Heart left ventricle (tissue), 16 donors: Measurements from ENCODE around the gene TTLL1. TPM values are rescaled to one million over a fixed set of nuclear protein-coding genes. Genes with fewer than 3 reads are reported as not detected.

Experiments used
- ATAC-seq, 4 donors: fragments of 200-7000 bp; cut with Tn5 transposase; one replicate each; pipeline ENCODE4 v1.9.1; 2020 to 2022; ENCODE audit warnings: moderate library complexity in 4 of 4, mild to moderate bottlenecking in 3 of 4, moderate number of reproducible peaks in 1 of 4
- DNase-seq, 5 donors: peaks; one replicate each; pipeline ENCODE4 v3.0.0-alpha.2; 2020
- H3K27ac ChIP-seq, 12 donors: fragments of 200-600 bp; sonication (generic) in 4 of 12; one replicate each; pipeline versions ENCODE4 v1.5.0 to v1.8.0; 2016 to 2022; ENCODE audit warnings: mild to moderate bottlenecking in 2 of 12
- H3K27me3 ChIP-seq, 9 donors: fragments of 200-600 bp; sonication (generic) in 2 of 9; one replicate each; pipeline versions ENCODE4 v1.5.1 to v1.8.0; 2016 to 2022; ENCODE audit warnings: mild to moderate bottlenecking in 3 of 9
- H3K36me3 ChIP-seq, 9 donors: fragments of 200-600 bp; sonication (generic) in 2 of 9; one replicate each; pipeline versions ENCODE4 v1.5.0 to v1.8.0; 2018 to 2022; ENCODE audit warnings: mild to moderate bottlenecking in 2 of 9
- H3K4me1 ChIP-seq, 12 donors: fragments of 200-600 bp; sonication (generic) in 4 of 12; one replicate each; pipeline versions ENCODE4 v1.5.0 to v1.8.0; 2016 to 2022; ENCODE audit warnings: mild to moderate bottlenecking in 3 of 12
- H3K4me3 ChIP-seq, 12 donors: fragments of 200-600 bp; sonication (generic) in 4 of 12; one replicate each; pipeline versions ENCODE4 v1.5.0 to v1.8.0; 2017 to 2022; ENCODE audit warnings: mild to moderate bottlenecking in 9 of 12, moderate library complexity in 4 of 12
- H3K9me3 ChIP-seq, 12 donors: fragments of 200-600 bp; sonication (generic) in 4 of 12; one replicate each; pipeline versions ENCODE4 v1.5.0 to v1.8.0; 2016 to 2022; ENCODE audit warnings: mild to moderate bottlenecking in 1 of 12
- POLR2A ChIP-seq, 2 donors: fragments of 450-650 bp; IDR thresholded peaks; one replicate each; pipeline ENCODE4 v1.6.1; 2017; ENCODE audit warnings: antibody characterized with exemption in 2 of 2, mild to moderate bottlenecking in 2 of 2, moderate library complexity in 2 of 2
- WGBS, 4 donors: extraction: QIAGEN DNeasy Blood & Tissue Kit in 2 of 4; methylation state at CpG; one replicate each; pipeline versions ENCODE4 v1.1.5 to v1.1.7; 2013 to 2018; 5-methylcytosine and 5-hydroxymethylcytosine counted together
- intact Hi-C, 10 donors: fragments of 100-400 bp; cut with DNase I; formaldehyde crosslinking; loops; one replicate each; pipeline versions ENCODE4 v1.11.1 to v1.14.2; 2022
- polyA plus RNA-seq, 2 donors: library from polyadenylated mRNA; stranded (reverse); fragments of 200-250 nt; gene quantifications; one replicate each; pipeline ENCODE4 v1.2.3, GENCODE V29; 2013
- total RNA-seq, 9 donors: library from RNA; depleted of rRNA in 2 of 9; stranded (reverse); fragments of >200 nt in 2 of 9; fragmentation: NEBNext Ultra II Directional in 3 of 9; extraction: Animal tissue kit (Norgen Biotek cat#: 25700) in 3 of 9; gene quantifications; one replicate each; pipeline versions ENCODE4 v1.1.0 to v1.2.4, GENCODE V29; 2016 to 2023
- TF ChIP-seq, protein P1 (sequence below), 12 donors: fragments of 200-600 bp; sonication (generic) in 4 of 12; IDR thresholded peaks; one replicate each; pipeline versions ENCODE4 v1.5.0 to v1.8.0; 2018 to 2022; ENCODE audit warnings: antibody characterized with exemption in 12 of 12, mild to moderate bottlenecking in 5 of 12
- donor health status: ischemic (EF 13 %, LVEDD 7.1; RV severe dilation, severe dysfunction).
- donor health status: healthy with polysubstance abuse.
- donor health status: DM: no; HTN: yes; CAD: no.
- donor health status: DM: no; HTN: no; CAD: no.
- donor health status: ischemic (EF 25% LVEDD 6.9; RV normal size, moderate dysfunction).
- donor health status: ischemic (EF 25% LVEDD 5.7; RV mildly dilated, moderate dysfunction).
- donor health status: healthy.
- donor health status: DM: yes; HTN: yes; CAD: no.
- donor health status: ischemic (EF 35%, LVEDD 5.7; RV mildly dilated, moderate dysfunction).
- donor health status: nonischemic (EF 11% LVEDD 7.7; RV severe dilation, severe dysfunction).
- donor health status: DM: yes; HTN: yes; CAD: no.
- donor health status: PGD.
- donor health status: ischemic (EF 29% LVEDD 5.4; RV normal size, mild dysfunction).
- donor health status: nonischemic (EF 23%, LVEDD 6.1; RV moderate dilation, normal function).

TTLL1 gene
- total and polyA plus RNA-seq, 11 donors = 4.4 to 13.2 (median 7.5) TPM

DNA sequence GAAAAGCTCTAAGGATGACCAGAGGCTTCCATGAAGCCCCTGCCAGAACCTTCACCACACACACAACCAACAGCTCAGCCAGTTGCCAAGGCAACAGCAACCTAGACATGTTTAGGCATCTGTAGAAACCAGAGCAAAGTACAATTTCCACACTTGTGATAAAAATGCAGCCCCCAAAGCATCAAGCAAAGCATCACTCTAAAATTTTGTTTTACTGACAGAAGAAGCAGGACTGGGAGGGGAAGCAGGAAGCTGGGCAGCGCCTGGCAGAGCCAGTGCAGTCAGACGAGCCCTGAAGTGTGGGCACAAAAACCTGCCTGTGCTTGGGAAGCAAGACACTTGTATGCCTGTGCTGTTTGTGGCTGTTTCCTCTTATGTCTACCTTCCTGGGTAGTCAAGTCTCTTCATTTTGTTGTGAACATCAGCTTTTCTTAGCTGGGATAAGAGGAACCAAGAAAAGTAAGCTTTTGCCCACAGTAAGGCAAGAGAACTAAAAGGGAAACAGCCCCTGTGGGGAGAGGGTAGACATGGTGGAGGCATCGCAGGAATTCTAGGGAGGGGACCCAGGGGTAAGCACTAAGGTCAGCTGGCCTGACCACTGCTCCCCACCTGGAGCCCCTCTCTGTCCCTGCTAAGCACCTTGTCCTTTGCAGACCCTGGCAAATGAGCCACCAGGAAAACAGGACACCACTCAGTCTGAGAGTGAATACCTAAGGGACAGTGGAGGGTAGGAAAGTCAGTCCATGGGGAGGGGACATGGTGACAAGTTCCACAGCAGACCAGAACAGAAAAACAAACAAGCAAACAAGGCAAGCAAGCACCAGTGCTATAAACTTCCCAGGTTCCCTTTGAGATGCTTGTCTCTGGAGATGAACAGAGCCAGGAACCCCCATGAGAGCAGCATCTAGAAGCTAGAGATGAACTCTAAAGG lies 87.7 kb downstream of the TTLL1 start:
- H3K36me3 ChIP-seq = no peaks in the 10 kb centered on the region
- peaks cover 0 to 9% (median 0%) of the 10 kb centered on the region in 12 donors for H3K9me3 ChIP-seq
- ATAC-seq (peak in 2 of 4 donors; percentile 36 to 37), DNase-seq (no peak)
- H3K4me1 ChIP-seq = peaks cover 7 to 87% (median 50%) of the 10 kb centered on the region in 12 donors
- peak overlapping the region in 3 of 12 donors; percentile 18 to 61 (median 43) for H3K27ac ChIP-seq
- WGBS, 4 donors = 49 to 56% (median 52%) methylated on average over 3 of the region's 3 CpGs
- TF ChIP-seq, protein P1, sequence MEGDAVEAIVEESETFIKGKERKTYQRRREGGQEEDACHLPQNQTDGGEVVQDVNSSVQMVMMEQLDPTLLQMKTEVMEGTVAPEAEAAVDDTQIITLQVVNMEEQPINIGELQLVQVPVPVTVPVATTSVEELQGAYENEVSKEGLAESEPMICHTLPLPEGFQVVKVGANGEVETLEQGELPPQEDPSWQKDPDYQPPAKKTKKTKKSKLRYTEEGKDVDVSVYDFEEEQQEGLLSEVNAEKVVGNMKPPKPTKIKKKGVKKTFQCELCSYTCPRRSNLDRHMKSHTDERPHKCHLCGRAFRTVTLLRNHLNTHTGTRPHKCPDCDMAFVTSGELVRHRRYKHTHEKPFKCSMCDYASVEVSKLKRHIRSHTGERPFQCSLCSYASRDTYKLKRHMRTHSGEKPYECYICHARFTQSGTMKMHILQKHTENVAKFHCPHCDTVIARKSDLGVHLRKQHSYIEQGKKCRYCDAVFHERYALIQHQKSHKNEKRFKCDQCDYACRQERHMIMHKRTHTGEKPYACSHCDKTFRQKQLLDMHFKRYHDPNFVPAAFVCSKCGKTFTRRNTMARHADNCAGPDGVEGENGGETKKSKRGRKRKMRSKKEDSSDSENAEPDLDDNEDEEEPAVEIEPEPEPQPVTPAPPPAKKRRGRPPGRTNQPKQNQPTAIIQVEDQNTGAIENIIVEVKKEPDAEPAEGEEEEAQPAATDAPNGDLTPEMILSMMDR (IDR thresholded peaks at IDR 0.05) = no peak
- TF ChIP-seq POLR2A (IDR thresholded peaks at IDR 0.05) = no peak
- intact Hi-C loops = no loop called here
- no peak overlapping the region for H3K4me3 ChIP-seq
- H3K27me3 ChIP-seq = no peaks in the 10 kb centered on the region

DNA sequence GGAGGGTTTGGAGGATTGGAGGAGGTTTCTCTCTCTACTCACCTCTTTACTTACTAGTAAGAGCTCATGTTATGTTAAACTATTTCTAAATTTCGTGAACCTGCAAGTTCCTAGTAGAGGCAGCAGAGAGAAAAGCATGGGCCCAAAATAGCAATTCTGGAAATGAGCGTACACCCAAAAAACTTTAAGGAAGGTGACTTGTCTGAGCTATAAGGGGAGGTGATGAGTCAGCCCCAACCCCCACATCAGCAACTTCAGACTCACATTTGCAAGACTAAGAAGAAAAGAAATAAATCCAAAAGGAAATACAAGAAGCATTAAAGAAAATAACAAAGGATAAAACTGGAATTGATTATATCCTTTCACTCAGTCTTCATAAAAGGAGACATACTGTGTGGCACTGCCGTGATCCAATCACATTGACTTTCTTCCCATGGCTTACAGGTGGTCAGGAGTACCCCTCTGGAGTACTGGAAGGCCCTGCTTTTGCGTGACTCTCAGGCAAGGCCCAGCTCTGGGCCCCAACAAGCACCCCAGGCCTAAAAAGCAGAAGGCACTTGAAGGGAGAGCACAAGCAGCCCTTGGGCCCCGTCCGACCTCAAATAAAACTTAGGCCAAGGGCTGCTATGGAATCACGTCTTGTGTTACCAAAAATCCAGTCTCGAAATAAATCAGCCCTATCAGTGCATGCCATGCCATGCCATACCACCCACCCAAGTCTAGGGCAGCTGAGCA lies 88.6 kb downstream of the TTLL1 start:
- intact Hi-C loops = no loop called here
- H3K4me1 ChIP-seq = peaks cover 7 to 93% (median 54%) of the 10 kb centered on the region in 12 donors
- TF ChIP-seq, protein P1 (IDR thresholded peaks at IDR 0.05) = no peak
- TF ChIP-seq POLR2A (IDR thresholded peaks at IDR 0.05) = no peak
- H3K4me3 ChIP-seq = no peak overlapping the region
- peak overlapping the region in 2 of 12 donors; percentile 43 to 48 for H3K27ac ChIP-seq
- peaks cover 0 to 9% (median 0%) of the 10 kb centered on the region in 12 donors for H3K9me3 ChIP-seq
- no peak for ATAC-seq
- no peaks in the 10 kb centered on the region for H3K27me3 ChIP-seq
- H3K36me3 ChIP-seq = no peaks in the 10 kb centered on the region
- WGBS, 4 donors = 73 to 83% (median 81%) methylated on average over 8 of the region's 8 CpGs
- no peak for DNase-seq

DNA sequence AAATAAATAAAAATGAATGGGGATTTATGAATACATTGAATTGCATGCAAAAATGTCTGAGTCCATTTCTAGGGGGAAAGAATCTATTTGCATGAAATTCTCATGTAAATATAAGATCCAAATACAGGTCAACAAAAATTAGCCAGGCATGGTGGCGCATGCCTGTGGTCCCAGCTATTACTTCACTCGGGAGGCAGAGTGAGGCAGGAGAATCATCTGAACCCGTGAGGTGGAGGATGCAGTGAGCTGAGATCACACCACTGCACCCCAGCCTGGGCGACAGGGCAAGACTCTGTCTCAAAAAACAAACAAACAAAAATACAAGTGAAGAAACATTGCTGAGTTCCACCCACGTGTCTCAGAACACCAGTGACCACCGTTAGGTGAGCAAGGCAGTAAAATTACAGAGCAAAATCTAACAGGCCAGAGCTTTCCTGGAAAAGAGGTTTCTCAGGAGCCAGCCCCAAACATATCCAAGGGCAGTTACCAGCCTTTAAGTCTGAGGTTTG lies 91.6 kb downstream of the TTLL1 start:
- no peak for TF ChIP-seq POLR2A (IDR thresholded peaks at IDR 0.05)
- TF ChIP-seq, protein P1 (IDR thresholded peaks at IDR 0.05) = no peak
- ATAC-seq (no peak), DNase-seq (no peak)
- Histone ChIP-seq H3K9me3 (peaks cover 0 to 9% (median 0%) of the 10 kb centered on the region in 12 donors), H3K27ac (peak overlapping the region in 3 of 12 donors; percentile 39 to 86 (median 46)), H3K27me3 (no peaks in the 10 kb centered on the region), H3K4me1 (peaks cover 9 to 95% (median 67%) of the 10 kb centered on the region in 12 donors), H3K36me3 (peaks cover 0 to 4% (median 0%) of the 10 kb centered on the region in 9 donors), H3K4me3 (no peak overlapping the region)
- WGBS, 4 donors = 76 to 84% (median 78%) methylated on average over 6 of the region's 6 CpGs
- intact Hi-C loops = no loop called here
